ENCODE measurements around the gene ASB1. TPM values are rescaled to one million over a fixed set of nuclear protein-coding genes. Genes with fewer than 3 reads are reported as not detected.

The ASB1 gene
- total and polyA plus RNA-seq, 2 of the 13 experiments (the other 11 are each of a cell fraction or from before 2014, with no cell fraction given), result 48.6 to 49.2 TPM

- TF ChIP-seq, protein P1, sequence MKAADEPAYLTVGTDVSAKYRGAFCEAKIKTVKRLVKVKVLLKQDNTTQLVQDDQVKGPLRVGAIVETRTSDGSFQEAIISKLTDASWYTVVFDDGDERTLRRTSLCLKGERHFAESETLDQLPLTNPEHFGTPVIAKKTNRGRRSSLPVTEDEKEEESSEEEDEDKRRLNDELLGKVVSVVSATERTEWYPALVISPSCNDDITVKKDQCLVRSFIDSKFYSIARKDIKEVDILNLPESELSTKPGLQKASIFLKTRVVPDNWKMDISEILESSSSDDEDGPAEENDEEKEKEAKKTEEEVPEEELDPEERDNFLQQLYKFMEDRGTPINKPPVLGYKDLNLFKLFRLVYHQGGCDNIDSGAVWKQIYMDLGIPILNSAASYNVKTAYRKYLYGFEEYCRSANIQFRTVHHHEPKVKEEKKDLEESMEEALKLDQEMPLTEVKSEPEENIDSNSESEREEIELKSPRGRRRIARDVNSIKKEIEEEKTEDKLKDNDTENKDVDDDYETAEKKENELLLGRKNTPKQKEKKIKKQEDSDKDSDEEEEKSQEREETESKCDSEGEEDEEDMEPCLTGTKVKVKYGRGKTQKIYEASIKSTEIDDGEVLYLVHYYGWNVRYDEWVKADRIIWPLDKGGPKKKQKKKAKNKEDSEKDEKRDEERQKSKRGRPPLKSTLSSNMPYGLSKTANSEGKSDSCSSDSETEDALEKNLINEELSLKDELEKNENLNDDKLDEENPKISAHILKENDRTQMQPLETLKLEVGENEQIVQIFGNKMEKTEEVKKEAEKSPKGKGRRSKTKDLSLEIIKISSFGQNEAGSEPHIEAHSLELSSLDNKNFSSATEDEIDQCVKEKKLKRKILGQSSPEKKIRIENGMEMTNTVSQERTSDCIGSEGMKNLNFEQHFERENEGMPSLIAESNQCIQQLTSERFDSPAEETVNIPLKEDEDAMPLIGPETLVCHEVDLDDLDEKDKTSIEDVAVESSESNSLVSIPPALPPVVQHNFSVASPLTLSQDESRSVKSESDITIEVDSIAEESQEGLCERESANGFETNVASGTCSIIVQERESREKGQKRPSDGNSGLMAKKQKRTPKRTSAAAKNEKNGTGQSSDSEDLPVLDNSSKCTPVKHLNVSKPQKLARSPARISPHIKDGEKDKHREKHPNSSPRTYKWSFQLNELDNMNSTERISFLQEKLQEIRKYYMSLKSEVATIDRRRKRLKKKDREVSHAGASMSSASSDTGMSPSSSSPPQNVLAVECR (CRISPR knock-in tag; IDR thresholded peaks at IDR 0.05; ENCODE audit: borderline replicate concordance), result peak; percentile 97
- TF ChIP-seq SPEN (CRISPR knock-in tag; IDR thresholded peaks at IDR 0.05; ENCODE audit: low read depth) (peak; percentile 96), GLMP (CRISPR knock-in tag; IDR thresholded peaks at IDR 0.05; ENCODE audit: borderline replicate concordance) (no peak; the same call in 1 of the 2 replicates), ATF1 (CRISPR knock-in tag; IDR thresholded peaks at IDR 0.05) (peak; percentile 63), ZNF235 (CRISPR knock-in tag; IDR thresholded peaks at IDR 0.05; ENCODE audit: borderline replicate concordance) (no peak), ZNF20 (CRISPR knock-in tag; IDR thresholded peaks at IDR 0.05) (no peak), KIAA2018 (CRISPR knock-in tag; IDR thresholded peaks at IDR 0.05; ENCODE audit: borderline replicate concordance) (no peak), PITX1 (CRISPR knock-in tag; IDR thresholded peaks at IDR 0.05) (peak; percentile 93), GATAD1 (CRISPR knock-in tag; IDR thresholded peaks at IDR 0.05) (peak; percentile 85), ZNF775 (CRISPR knock-in tag; IDR thresholded peaks at IDR 0.05; ENCODE audit: borderline replicate concordance) (no peak), HDAC1 (CRISPR knock-in tag; IDR thresholded peaks at IDR 0.05) (peak; percentile 99), BRCA1 (CRISPR knock-in tag; IDR thresholded peaks at IDR 0.05) (peak; percentile 99), SMARCC2 (IDR thresholded peaks at IDR 0.05) (no peak; the same call in 1 of the 2 replicates)
- TF ChIP-seq, protein P2, sequence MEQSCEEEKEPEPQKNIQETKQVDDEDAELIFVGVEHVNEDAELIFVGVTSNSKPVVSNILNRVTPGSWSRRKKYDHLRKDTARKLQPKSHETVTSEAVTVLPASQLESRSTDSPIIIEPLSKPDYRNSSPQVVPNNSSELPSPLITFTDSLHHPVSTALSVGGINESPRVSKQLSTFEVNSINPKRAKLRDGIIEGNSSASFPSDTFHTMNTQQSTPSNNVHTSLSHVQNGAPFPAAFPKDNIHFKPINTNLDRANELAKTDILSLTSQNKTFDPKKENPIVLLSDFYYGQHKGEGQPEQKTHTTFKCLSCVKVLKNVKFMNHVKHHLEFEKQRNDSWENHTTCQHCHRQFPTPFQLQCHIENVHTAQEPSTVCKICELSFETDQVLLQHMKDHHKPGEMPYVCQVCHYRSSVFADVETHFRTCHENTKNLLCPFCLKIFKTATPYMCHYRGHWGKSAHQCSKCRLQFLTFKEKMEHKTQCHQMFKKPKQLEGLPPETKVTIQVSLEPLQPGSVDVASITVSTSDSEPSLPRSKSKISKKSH (CRISPR knock-in tag; IDR thresholded peaks at IDR 0.05; ENCODE audit: borderline replicate concordance), result no peak; the same call in 1 of the 2 replicates
Measured at GRCh38 chr2:238449909-238450417, 23.2 kb downstream of the ASB1 start (continued).

Data from HepG2 (cell line).